ENCODE results near the gene DEPDC1B.
"Not testable (repeated sequence)": the region's sequence is repeated elsewhere in the genome, so short reads cannot be mapped to it uniquely, and the experiment has no call there.

The DEPDC1B gene

DNA sequence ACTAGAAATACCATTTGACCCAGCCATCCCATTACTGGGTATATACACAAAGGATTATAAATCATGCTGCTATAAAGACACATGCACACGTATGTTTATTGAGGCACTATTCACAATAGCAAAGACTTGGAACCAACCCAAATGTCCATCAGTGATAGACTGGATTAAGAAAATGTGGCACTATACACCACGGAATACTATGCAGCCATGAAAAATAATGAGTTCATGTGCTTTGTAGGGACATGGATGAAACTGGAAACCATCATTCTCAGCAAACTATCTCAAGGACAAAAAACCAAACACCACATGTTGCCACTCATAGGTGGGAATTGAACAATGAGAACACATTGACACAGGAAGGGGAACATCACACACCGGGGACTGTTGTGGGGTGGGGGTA is 79.2 kb downstream of the DEPDC1B start:
- DNase-seq; H3K36me3 Mint-ChIP-seq (ENCODE audit: insufficient read depth); H3K4me1 Mint-ChIP-seq (ENCODE audit: low read depth in 2 of 2); H3K27ac Mint-ChIP-seq; ATAC-seq (replicated peaks); H3K27me3 Mint-ChIP-seq; H3K9me3 Mint-ChIP-seq; H3K4me3 Mint-ChIP-seq: not testable (repeated sequence)

DNA sequence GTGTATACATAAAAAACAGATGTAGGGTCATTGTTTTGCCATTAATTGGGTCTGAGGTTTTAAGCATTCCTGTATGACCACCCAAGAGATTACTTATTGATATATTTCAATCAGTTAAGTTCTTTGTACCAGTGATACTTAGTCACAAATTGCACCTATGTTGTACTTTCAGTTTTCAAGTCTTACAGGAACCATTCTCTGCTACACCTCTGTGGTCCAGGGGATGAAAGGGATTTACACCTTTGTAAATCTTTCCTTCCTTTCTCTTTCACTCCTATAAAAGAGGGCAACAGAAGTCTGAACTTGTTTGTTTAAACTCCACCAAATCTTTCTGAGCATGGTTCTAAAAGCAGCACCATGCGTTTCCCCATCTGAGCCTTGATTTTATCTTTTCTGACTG is 86.1 kb downstream of the DEPDC1B start:
- DNase-seq (no peak), ATAC-seq (replicated peaks) (no peak)
- Mint-ChIP-seq H3K27ac (no peak overlapping the region), H3K4me3 (no peak overlapping the region), H3K4me1 (ENCODE audit: low read depth in 2 of 2) (no peaks in the 10 kb centered on the region), H3K9me3 (no peaks in the 10 kb centered on the region), H3K27me3 (no peaks in the 10 kb centered on the region), H3K36me3 (ENCODE audit: insufficient read depth) (no peaks in the 10 kb centered on the region)

DNA sequence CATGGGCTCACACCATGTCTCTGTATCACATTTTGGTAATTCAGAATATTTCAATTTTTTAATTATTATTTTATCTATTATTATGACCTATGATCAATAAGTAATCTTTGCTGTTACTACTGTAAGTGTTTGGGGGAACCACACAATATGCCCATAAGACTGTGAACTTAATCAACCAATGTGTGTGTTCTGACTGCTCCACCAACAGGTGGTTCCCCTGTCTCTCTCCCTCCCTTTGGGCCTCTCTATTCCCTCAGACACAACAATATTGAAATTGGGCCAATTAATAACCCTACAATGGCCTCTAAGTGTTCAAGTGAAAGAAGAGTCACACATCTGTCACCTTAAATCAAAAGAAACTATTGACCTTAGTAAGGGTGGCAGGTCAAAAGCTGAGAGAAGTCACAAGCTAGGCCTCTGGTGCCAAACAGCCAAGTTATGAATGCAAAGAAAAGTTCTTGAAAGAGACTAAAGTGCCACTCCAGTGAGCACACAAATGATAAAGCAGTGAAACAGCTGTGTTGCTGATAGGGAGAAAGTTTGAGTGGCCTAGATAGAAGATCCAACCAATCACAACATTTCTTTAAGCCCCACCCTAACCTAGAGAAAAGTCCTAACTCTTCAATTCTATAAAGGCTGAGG is 88.7 kb downstream of the DEPDC1B start:
- H3K4me1 Mint-ChIP-seq (ENCODE audit: low read depth in 2 of 2) = no peaks in the 10 kb centered on the region
- no peaks in the 10 kb centered on the region for H3K9me3 Mint-ChIP-seq
- DNase-seq = no peak
- ATAC-seq (replicated peaks) = no peak
- no peaks in the 10 kb centered on the region for H3K27me3 Mint-ChIP-seq
- no peaks in the 10 kb centered on the region for H3K36me3 Mint-ChIP-seq (ENCODE audit: insufficient read depth)
- no peak overlapping the region for H3K27ac Mint-ChIP-seq
- no peak overlapping the region for H3K4me3 Mint-ChIP-seq

DNA sequence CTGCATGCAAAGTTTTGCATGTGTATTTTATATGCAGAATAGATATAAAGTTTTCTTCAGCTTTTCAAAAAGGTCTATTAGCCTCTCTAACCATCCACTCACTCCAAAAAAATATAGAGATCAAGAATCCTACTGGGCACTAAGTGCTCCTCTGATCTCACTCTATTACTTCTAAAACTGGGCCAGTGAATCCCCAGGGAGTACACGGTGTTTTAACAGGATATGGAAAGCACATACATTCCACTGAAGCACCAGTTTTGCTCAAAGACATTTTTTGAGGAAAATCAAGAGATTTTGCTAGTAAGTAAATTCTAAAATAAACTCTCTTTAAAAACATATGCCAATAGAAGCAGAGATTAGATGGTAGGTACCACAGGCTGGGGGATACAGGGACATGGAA is 95.2 kb downstream of the DEPDC1B start:
- H3K36me3 Mint-ChIP-seq (ENCODE audit: insufficient read depth) = no peaks in the 10 kb centered on the region
- no peak for ATAC-seq (replicated peaks)
- no peak overlapping the region for H3K27ac Mint-ChIP-seq
- H3K4me1 Mint-ChIP-seq (ENCODE audit: low read depth in 2 of 2) = peaks cover 0 to 1% of the 10 kb centered on the region in 2 donors
- no peak for DNase-seq
- no peaks in the 10 kb centered on the region for H3K27me3 Mint-ChIP-seq
- no peak overlapping the region for H3K4me3 Mint-ChIP-seq
- no peaks in the 10 kb centered on the region for H3K9me3 Mint-ChIP-seq

DNA sequence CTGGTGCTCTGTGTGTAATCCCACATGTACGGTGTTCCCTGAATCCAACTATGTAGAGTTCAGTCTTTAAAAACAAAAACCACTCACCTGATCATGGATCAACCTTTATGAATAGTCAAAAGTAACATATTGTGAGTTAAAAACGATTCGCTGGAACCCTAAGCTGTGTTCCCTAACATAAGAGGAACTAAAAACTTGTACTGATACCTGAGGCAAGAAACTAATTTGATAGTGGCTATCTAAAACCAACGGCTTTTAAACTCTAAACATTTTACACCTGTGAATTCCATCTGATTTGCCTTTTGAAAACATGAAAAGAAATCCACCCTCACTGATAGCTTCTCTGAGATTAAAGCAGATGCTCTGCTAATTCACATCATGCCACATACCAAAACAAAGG is 101.5 kb downstream of the DEPDC1B start:
- Mint-ChIP-seq H3K36me3 (ENCODE audit: insufficient read depth) (no peaks in the 10 kb centered on the region), H3K9me3 (no peaks in the 10 kb centered on the region), H3K4me3 (no peak overlapping the region), H3K4me1 (ENCODE audit: low read depth in 2 of 2) (peaks cover 1 to 4% of the 10 kb centered on the region in 2 donors), H3K27me3 (no peaks in the 10 kb centered on the region), H3K27ac (peak overlapping the region in 1 of 2 donors; percentile 23)
- ATAC-seq (replicated peaks) (no peak), DNase-seq (no peak)

DNA sequence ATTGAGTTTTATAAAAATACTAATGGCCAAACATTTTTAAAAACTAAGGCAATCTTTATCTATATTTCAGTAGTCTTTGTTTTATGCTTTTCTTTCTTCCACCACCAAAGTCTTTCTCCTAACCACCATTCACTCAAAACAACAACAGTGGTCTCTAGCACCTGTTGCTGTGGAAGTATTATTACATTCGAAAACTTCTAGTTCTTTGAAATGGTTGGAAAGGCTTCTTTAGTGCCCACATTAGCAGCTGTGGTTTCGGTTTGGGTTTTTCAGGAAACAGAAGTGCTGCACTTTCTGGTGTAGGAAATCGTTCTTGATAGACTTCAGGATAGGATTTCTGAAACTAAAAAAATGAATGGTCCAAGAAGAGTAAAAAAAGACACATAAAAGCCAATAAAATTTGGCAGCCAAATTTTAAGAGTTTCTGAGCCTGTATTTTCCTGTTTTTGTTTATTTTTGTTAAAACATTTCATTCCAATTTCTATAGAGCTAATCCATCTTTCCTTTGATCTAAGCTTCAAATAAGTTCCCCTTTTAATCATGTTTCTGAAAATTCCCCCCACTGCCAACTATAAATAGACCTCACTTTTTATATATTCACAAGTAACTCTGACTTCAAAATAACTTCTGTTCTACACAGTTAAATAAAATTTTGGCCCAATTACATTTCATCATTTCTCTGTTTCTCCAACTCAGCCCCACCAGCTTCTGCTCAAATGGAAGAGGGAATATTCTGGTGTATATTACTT is 102.2 kb downstream of the DEPDC1B start:
- no peak overlapping the region for H3K4me3 Mint-ChIP-seq

DNA sequence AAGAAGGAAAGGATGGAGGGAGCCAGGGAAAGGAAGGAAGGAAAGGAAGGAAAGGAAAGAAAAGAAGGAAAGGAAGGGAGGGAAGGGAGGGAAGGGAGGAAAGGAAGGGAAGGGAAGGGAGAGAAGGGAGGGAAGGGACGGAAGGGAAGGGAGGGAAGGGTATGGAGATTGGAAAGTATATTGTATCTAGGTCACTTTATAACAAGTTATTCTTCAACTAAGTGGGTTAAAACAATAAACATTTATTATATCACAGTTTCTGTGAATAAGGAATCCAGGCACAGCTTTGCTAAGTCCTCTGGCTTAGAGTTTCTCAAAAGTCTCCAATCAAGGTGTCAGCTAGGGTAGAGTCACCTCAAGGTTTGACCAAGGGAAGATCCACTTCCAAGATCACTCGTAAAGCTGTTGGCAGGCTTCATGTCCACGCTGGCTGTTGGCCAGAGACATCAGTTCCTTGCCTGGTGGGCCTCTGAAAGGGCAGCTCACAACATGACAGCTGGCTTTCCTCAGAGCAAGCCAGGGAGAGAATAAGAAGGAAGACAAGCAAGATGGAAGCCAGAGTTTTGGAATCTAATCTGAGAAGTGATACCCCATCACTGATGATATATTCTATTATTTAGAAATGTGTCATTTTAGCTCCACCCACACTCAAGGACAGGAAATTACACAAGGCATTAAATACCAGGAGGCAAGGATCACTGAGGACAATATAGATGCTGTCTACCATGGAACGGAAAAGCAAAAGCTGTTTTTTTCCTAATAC is 105.1 kb downstream of the DEPDC1B start:
- no peak for ATAC-seq (replicated peaks)
- Mint-ChIP-seq H3K36me3 (ENCODE audit: insufficient read depth) (no peaks in the 10 kb centered on the region), H3K9me3 (no peaks in the 10 kb centered on the region), H3K4me3 (no peak overlapping the region), H3K27ac (no peak overlapping the region), H3K4me1 (ENCODE audit: low read depth in 2 of 2) (peaks cover 0 to 4% of the 10 kb centered on the region in 2 donors), H3K27me3 (no peaks in the 10 kb centered on the region)
- DNase-seq = no peak

More for the DNA sequence above, 102.2 kb downstream of the DEPDC1B start:
- peak overlapping the region in 1 of 2 donors; percentile 23 for H3K27ac Mint-ChIP-seq
- DNase-seq (no peak), ATAC-seq (replicated peaks) (no peak)
- H3K36me3 Mint-ChIP-seq (ENCODE audit: insufficient read depth) = no peaks in the 10 kb centered on the region
- no peaks in the 10 kb centered on the region for H3K9me3 Mint-ChIP-seq
- no peaks in the 10 kb centered on the region for H3K27me3 Mint-ChIP-seq
- H3K4me1 Mint-ChIP-seq (ENCODE audit: low read depth in 2 of 2) = peaks cover 1 to 4% of the 10 kb centered on the region in 2 donors

DNA sequence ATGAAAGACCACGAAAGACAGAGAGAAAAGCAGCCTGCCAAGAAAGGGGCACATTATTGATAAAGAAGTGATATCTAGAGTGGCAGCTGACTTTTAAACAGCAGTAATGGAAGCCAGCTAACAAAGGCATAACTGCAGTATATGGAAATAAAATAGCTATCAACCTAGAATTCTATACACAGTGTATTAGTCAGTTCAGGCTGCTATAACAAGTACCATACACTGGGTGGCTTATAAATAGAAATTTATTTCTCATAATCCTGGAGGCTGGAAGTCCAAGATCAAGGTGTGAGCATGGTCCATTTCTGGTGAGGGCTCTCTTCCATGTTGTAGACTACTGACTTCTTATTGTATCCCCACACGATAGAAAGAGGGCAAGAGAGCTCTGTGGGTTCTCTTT is 109.8 kb downstream of the DEPDC1B start:
- H3K36me3 Mint-ChIP-seq (ENCODE audit: insufficient read depth) = no peaks in the 10 kb centered on the region

DNA sequence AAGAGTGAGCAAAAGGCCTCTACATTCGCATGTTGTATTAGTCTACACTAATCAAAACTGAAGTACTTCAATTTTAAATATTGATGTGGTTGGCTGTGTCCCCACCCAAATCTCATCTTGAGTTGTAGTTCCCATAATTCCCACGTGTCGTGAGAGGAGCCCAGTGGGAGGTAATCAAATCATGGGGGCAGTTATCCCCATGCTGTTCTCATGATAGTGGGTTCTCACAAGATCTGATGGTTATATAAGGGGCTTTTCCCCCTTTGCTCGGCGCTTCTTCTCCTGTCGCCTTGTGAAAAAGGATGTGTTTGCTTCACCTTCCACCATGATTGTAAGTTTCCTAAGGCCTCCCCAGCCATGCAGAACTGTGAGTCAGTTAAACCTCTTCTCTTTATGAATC is 112.7 kb downstream of the DEPDC1B start:
- ATAC-seq (replicated peaks); H3K4me3 Mint-ChIP-seq; H3K27ac Mint-ChIP-seq; DNase-seq; H3K4me1 Mint-ChIP-seq (ENCODE audit: low read depth in 2 of 2); H3K27me3 Mint-ChIP-seq; H3K36me3 Mint-ChIP-seq (ENCODE audit: insufficient read depth); H3K9me3 Mint-ChIP-seq: not testable (repeated sequence)

More for the DNA sequence above, 109.8 kb downstream of the DEPDC1B start:
- no peak for DNase-seq
- no peaks in the 10 kb centered on the region for H3K27me3 Mint-ChIP-seq
- no peaks in the 10 kb centered on the region for H3K4me1 Mint-ChIP-seq (ENCODE audit: low read depth in 2 of 2)
- H3K27ac Mint-ChIP-seq = no peak overlapping the region
- H3K4me3 Mint-ChIP-seq = no peak overlapping the region
- H3K9me3 Mint-ChIP-seq = no peaks in the 10 kb centered on the region
- ATAC-seq (replicated peaks) = no peak

DNA sequence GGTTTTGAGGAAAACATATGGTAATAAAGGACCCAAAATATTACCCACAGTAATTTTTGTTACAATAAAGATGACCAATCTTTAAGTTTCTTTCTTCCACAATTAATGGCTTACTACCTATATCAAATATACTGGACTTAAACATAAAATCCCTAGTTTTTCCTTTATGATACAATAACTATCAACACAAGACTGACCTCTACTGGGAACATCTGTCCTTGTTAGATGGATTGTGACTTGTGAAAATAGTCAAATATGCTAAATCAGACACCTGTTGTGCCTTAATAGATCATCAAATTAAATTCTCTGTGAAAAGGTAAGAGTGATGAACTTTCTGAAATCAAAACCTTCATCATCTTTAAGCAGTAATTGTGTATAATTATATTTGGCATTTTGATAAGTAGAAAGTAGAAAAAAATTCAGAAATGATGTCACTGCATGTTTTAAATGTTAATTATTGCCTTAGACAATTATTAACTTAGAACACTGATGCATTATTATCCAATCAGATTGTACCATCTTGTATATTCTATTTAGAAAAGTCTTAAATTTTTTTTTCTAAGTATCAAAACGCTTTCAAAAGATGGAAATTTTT is 113.6 kb downstream of the DEPDC1B start:
- no peaks in the 10 kb centered on the region for H3K27me3 Mint-ChIP-seq
- ATAC-seq (replicated peaks) (no peak), DNase-seq (no peak)
- H3K4me1 Mint-ChIP-seq (ENCODE audit: low read depth in 2 of 2) = no peaks in the 10 kb centered on the region
- H3K9me3 Mint-ChIP-seq = no peaks in the 10 kb centered on the region
- H3K36me3 Mint-ChIP-seq (ENCODE audit: insufficient read depth) = no peaks in the 10 kb centered on the region
- no peak overlapping the region for H3K4me3 Mint-ChIP-seq
- H3K27ac Mint-ChIP-seq = no peak overlapping the region

DNA sequence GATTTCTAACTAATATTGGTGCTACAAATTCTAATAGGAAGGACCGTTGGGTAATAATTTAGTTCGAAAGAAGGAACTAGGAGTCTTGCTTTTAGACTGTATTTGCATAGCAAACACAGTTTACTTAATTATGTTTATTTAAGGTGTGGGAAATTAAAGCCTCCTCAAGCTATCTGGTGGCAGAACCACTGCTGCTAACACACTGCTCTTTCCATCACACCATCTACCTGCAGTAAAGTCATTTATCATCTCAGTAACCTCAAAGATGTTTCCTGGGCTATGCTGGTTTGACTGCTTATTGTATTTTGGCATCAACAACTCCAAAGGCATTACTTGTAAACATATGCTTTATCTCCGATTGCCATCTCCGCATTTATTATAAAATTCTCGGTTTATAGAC is 114.3 kb downstream of the DEPDC1B start:
- no peaks in the 10 kb centered on the region for H3K36me3 Mint-ChIP-seq (ENCODE audit: insufficient read depth)
- no peak overlapping the region for H3K27ac Mint-ChIP-seq
- no peaks in the 10 kb centered on the region for H3K9me3 Mint-ChIP-seq

DNA sequence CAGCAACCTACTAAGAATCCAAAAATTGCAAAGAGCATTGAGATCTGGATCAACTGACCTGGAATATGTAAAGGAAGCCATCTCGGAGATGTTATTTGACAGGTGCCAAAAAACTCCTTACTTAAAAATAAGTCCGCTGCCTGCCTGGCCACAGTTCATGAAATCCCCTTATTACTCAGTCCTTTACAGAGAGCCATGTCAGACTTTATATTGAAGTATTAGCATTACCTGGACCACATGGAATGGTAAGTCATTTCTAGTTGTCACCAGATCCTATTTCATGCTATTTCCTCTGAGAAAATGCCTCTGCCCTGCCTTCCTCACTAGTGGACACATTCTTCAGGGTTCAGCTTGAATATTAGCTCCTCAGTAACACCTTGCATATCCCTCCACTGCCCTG is 115.7 kb downstream of the DEPDC1B start:
- DNase-seq (no peak), ATAC-seq (replicated peaks) (no peak)
- H3K27me3 Mint-ChIP-seq = no peaks in the 10 kb centered on the region
- no peaks in the 10 kb centered on the region for H3K9me3 Mint-ChIP-seq
- H3K36me3 Mint-ChIP-seq (ENCODE audit: insufficient read depth) = no peaks in the 10 kb centered on the region
- no peaks in the 10 kb centered on the region for H3K4me1 Mint-ChIP-seq (ENCODE audit: low read depth in 2 of 2)
- H3K27ac Mint-ChIP-seq = no peak overlapping the region
- H3K4me3 Mint-ChIP-seq = no peak overlapping the region

More for the DNA sequence above, 114.3 kb downstream of the DEPDC1B start:
- DNase-seq (no peak), ATAC-seq (replicated peaks) (no peak)
- H3K4me1 Mint-ChIP-seq (ENCODE audit: low read depth in 2 of 2) = no peaks in the 10 kb centered on the region
- no peaks in the 10 kb centered on the region for H3K27me3 Mint-ChIP-seq
- no peak overlapping the region for H3K4me3 Mint-ChIP-seq

DNA sequence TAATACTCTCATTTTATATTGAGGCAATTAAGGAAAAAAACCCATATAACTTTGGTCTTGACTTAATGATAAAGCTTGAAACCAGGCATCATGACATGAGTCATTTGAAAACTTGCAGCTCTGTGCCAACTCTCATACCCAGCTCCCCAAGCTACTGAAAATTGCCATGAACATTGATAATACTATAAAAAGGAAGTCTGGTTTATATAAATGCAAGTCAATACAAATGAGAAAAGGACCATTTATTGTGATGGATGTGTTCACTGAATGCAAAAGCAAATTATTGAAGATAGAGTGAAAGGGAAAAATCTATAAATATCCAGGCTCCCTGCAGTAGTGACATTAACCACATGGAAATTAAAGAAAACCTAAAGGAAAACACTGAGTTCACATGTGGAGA is 116.3 kb downstream of the DEPDC1B start:
- no peak for DNase-seq
- Mint-ChIP-seq H3K36me3 (ENCODE audit: insufficient read depth) (no peaks in the 10 kb centered on the region), H3K27ac (no peak overlapping the region), H3K9me3 (no peaks in the 10 kb centered on the region), H3K4me3 (no peak overlapping the region), H3K4me1 (ENCODE audit: low read depth in 2 of 2) (no peaks in the 10 kb centered on the region), H3K27me3 (no peaks in the 10 kb centered on the region)
- ATAC-seq (replicated peaks) = no peak
